Measurements from ENCODE around the gene HIC2. TPM values are rescaled to one million over a fixed set of nuclear protein-coding genes. Genes with fewer than 3 reads are reported as not detected.
A peak's percentile ranks its signal among the peaks of the same experiment; 100 is the strongest.
"Not testable (repeated sequence)": the region's sequence is repeated elsewhere in the genome, so short reads cannot be mapped to it uniquely, and the experiment has no call there.

Gene HIC2
- total and polyA plus RNA-seq, 9 donors = 1.3 to 8.6 (median 5.4) TPM

- no peaks in the 10 kb centered on the region for H3K9me3 ChIP-seq
- H3K4me3 ChIP-seq = no peak overlapping the region
- intact Hi-C loops (cut with DNase I) = no loop called here
- DNase-seq = peak in 1 of 5 donors; percentile 15
- no peak overlapping the region for H3K27ac ChIP-seq
- no peaks in the 10 kb centered on the region for H3K4me1 ChIP-seq (ENCODE audit: insufficient read depth)
- TF ChIP-seq POLR2A (IDR thresholded peaks at IDR 0.05) = no peak
- no peak for TF ChIP-seq EP300 (IDR thresholded peaks at IDR 0.05)
- no peak for TF ChIP-seq CTCF (IDR thresholded peaks at IDR 0.05)
- H3K36me3 ChIP-seq = no peaks in the 10 kb centered on the region
- H3K27me3 ChIP-seq = no peaks in the 10 kb centered on the region
- 78 to 80% (median 80%) methylated on average over 8 to 9 of the region's 9 CpGs for WGBS, 3 donors
Measured at GRCh38 chr22:21450858-21451353, 33.7 kb downstream of the HIC2 start.

- H3K4me1 ChIP-seq (ENCODE audit: insufficient read depth) = no peaks in the 10 kb centered on the region
- H3K36me3 ChIP-seq = no peaks in the 10 kb centered on the region
- no peak overlapping the region for H3K27ac ChIP-seq
- TF ChIP-seq POLR2A (IDR thresholded peaks at IDR 0.05) (no peak), EP300 (IDR thresholded peaks at IDR 0.05) (no peak), CTCF (IDR thresholded peaks at IDR 0.05) (no peak)
- H3K27me3 ChIP-seq = no peaks in the 10 kb centered on the region
- H3K9me3 ChIP-seq = no peaks in the 10 kb centered on the region
- no peak overlapping the region for H3K4me3 ChIP-seq
- WGBS, 3 donors = 82 to 85% (median 82%) methylated on average over 7 of the region's 7 CpGs
- intact Hi-C loops (cut with DNase I) = no loop called here
- DNase-seq = peak in 2 of 5 donors; percentile 7 to 11
Measured at GRCh38 chr22:21451545-21452520, 34.7 kb downstream of the HIC2 start.

- H3K4me1 ChIP-seq (ENCODE audit: insufficient read depth); intact Hi-C loops (cut with DNase I); H3K36me3 ChIP-seq; H3K4me3 ChIP-seq; H3K27me3 ChIP-seq; H3K27ac ChIP-seq; H3K9me3 ChIP-seq: not testable (repeated sequence)
- DNase-seq = peak in 2 of 5 donors; percentile 3 to 6
- WGBS, 3 donors = 93 to 95% (median 93%) methylated on average over 4 of the region's 4 CpGs
Measured at GRCh38 chr22:21452666-21453065, 35.5 kb downstream of the HIC2 start.

GRCh38 chr22:21454998-21455333 lies 37.8 kb downstream of the HIC2 start:
- H3K4me3 ChIP-seq; H3K36me3 ChIP-seq; intact Hi-C loops (cut with DNase I); H3K4me1 ChIP-seq (ENCODE audit: insufficient read depth); H3K9me3 ChIP-seq; H3K27me3 ChIP-seq; DNase-seq; H3K27ac ChIP-seq: not testable (repeated sequence)
- WGBS, 3 donors = 89 to 95% (median 94%) methylated on average over 9 of the region's 9 CpGs

GRCh38 chr22:21455334-21456089 lies 38.3 kb downstream of the HIC2 start:
- 83 to 89% (median 87%) methylated on average over 17 to 19 of the region's 19 CpGs for WGBS, 3 donors
- H3K36me3 ChIP-seq = no peaks in the 10 kb centered on the region
- no peak overlapping the region for H3K4me3 ChIP-seq
- H3K9me3 ChIP-seq = no peaks in the 10 kb centered on the region
- TF ChIP-seq CTCF (IDR thresholded peaks at IDR 0.05) = no peak
- no peak for TF ChIP-seq POLR2A (IDR thresholded peaks at IDR 0.05)
- TF ChIP-seq EP300 (IDR thresholded peaks at IDR 0.05) = no peak
- H3K4me1 ChIP-seq (ENCODE audit: insufficient read depth) = no peaks in the 10 kb centered on the region
- H3K27ac ChIP-seq = no peak overlapping the region
- intact Hi-C loops (cut with DNase I) = no loop called here
- no peaks in the 10 kb centered on the region for H3K27me3 ChIP-seq
- DNase-seq = peak in 1 of 5 donors; percentile 9
